GM19328 (cell line): ENCODE measurements around the gene FGGY.
"Not testable (repeated sequence)": the region's sequence is repeated elsewhere in the genome, so short reads cannot be mapped to it uniquely, and the experiment has no call there.

Experiments
- ATAC-seq: cut with Tn5 transposase; IDR thresholded peaks from one replicate; pipeline ENCODE4 v1.9.1; 2021; ENCODE audit warnings: mild to moderate bottlenecking, moderate library complexity; ENCODE audit not compliant: unreplicated experiment

FGGY gene

GRCh38 chr1:59288046-59288445 lies 8.8 kb upstream of the FGGY start:
- no peak for ATAC-seq

DNA sequence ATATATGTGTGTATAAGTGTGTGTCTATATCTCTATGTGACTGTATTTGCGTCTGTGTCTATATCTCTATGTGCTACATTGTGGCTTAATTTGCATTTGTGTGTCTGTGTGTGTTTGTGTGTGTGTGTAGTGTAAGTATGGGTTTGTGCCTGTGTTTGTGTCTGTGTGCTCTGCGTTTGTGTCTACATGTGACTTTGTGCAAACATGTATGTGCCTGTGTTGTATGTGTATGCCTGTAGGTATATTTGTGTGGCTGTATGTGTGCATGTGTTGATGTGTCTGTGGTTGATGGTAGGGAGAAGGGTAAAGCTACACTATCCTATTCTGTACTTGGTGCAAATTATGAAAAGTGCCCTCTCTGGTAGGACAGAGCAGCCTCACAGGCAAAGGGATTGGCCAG lies 7.3 kb upstream of the FGGY start:
- no peak for ATAC-seq

- ATAC-seq = peak; percentile 88
Measured at GRCh38 chr1:59290193-59290949, 6.5 kb upstream of the FGGY start.

GRCh38 chr1:59291561-59291960 lies 5.3 kb upstream of the FGGY start:
- ATAC-seq = no peak

GRCh38 chr1:59292562-59292961 lies 4.3 kb upstream of the FGGY start:
- ATAC-seq = no peak

- no peak for ATAC-seq
Measured at GRCh38 chr1:59293206-59293605, 3.7 kb upstream of the FGGY start.

DNA sequence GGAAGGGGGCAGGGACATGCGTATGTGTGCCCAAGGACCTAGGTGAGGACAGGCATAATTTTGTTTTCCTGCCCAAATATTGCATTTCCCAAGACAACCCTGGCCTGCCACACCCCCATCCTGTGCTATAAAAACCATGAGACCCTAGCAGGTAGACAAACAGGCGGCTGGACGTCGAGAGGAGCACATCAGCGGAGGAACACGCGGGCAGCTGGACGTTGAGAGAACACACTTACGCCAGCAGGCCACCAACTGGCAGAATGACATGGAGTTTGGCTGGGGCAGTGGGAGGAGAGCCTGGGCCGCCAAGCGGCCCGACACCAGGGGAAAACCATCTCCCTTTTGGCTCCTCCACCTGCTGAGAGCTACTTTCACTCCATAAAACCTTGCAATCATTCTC lies 3.0 kb upstream of the FGGY start:
- ATAC-seq = no peak

DNA sequence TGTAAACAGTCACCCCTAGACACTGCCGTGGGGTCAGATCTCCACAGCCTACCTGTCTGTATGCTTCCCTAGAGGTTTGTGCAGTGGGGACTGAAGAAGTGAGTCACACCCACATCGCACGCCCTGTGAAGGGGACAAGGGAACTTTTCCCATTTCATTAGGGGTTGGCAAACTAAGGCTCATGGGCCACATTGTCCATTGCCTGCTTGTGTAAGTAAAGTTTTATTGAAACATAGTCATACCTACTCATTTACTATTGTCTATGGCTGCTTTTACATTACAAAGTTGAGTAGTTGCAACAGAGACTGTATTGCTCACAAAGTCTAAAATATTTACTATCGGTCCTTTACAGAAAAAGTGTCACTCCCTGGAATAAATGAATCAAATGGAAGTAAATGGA lies 2.5 kb upstream of the FGGY start:
- no peak for ATAC-seq

- ATAC-seq = no peak
Measured at GRCh38 chr1:59295618-59296017, 1.3 kb upstream of the FGGY start.

DNA sequence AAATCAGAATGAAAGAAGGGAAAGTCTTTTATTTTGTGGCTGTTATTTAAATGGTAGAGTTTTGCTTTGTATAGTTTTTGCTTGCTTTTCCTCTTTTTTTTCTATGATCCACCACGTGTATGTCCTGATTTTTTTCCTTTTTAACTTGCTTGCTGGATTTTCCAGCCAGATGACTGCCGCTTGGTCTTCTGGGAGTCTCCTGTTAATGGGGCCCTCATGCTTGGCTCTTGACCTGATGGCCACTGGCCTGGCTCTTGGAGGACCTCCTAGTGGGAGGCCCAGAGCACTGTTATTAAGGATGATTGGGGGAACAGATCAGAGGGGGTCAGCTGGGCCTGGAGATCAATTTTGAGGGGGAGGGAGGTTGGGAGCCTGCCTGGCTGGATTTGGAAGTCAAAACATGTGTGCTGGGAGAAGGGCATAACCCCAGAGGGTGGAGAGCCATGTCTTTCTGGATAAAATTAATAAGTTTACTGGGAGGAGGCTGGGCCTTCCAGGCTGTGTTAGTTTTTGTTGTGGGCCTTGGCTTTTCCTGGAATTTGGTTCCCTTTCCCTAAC lies 1.2 kb downstream of the FGGY start:
- ATAC-seq = no peak

- ATAC-seq = no peak
Measured at GRCh38 chr1:59298710-59299346, 1.9 kb downstream of the FGGY start.

DNA sequence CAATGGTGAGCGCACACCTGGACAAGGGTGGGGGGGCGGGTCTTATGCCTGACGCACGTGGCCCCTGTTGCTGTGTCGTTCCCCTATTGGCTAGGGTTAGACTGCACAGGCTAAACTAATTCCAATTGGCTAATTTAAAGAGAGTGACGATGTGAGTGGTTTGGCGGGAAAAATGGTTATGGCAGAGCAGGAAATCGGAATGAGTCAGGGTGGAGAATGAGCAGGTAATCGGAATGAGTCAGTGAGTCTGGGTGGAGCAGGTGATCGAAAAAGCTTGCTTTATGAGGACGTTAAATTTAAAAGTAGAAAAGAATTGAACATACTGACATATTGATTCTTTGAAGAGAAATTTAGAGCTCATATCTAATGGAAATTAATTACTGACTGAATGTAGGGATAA lies 2.8 kb downstream of the FGGY start:
- ATAC-seq = not testable (repeated sequence)

DNA sequence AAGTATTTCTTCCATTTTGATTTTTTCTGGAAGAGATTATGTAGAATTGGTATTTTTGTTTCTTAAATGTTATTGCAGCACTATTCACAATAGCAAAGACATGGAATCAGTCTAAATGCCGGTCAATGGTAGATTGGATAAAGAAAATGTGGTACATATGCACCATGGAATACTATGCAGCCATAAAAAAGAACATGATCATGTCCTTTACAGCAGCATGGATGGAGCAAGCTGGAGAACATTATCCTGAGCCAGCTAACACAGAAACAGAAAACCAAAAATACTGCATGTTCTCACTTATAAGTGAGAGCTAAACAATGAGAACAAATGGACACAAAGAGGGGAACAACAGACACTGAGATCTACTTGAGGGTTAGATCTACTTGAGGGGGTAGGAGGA lies 5.4 kb downstream of the FGGY start:
- ATAC-seq = no peak

DNA sequence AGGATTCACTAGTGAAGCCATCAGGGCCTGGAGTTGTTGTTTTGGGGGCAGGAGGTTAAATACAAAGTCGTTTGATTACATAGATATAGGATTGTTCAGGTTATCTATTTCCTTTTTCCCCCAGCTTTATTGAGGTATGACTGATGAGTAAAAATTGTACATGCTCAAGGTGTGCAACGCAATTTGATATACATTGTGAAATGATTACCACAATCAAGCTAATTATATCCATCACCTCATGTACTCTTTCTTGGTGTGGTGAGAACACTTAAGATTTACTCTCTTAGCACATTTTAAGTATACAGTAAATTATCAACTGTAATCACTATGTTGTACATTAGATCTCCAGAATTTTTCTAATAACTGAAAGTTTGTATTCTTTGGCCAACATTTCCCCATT lies 6.0 kb downstream of the FGGY start:
- no peak for ATAC-seq

DNA sequence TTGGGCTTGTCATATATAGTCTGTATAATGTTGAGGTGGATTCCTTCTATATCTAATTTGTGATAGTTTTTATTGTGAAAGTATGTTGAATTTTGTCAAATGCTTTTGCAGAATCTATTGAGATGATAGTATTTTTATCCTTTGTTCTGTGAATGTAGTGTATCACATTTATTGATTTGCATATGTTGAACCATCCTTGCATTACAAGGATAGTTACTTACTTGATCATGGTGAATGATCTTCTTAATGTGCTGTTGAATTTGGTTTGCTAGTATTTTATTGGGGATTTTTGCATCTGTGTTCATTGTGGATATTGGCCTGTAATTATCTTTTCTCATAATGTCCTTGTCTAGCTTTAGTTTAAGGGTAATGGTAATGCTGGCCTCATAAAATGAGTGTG lies 8.3 kb downstream of the FGGY start:
- ATAC-seq = no peak

- ATAC-seq = no peak
Measured at GRCh38 chr1:59307591-59307990, 10.7 kb downstream of the FGGY start.

DNA sequence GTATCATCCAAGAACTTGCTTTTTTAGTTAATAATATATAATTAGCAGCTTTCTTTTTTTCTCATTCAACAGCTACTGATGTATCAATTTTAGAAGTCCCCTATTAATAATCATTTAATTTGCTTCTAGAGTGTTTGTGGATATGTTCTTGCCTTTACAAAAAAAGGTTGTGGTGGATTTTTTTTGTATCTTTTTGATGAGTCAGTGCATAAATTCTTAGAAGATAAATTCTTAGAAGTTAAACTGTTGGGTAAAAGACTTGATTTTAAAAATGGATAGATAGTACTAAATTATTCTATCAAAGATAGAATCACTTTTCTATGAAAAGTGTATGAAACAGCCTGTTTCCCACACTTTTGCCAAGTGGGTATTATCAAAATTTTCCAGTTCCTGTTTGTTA lies 11.9 kb downstream of the FGGY start:
- no peak for ATAC-seq

DNA sequence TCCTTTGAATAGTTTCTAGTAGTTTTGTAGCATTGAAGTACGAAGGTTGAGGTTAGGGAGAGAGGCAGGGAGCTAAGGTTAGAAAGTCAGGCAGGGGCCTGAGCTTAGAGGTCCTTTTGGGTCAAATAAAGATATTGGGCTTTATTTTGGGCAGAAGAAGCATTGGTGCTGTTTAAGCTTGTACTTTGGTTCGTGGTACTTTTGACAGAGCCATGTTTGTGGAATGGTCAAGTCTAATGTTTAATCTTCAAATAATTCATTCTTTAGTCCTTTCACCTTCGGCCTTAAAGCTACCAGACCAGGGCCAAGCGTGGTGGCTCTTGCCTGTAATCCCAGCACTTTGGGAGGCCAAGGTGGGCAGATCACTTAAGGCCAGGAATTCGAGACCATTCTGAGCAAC lies 12.5 kb downstream of the FGGY start:
- ATAC-seq = no peak

DNA sequence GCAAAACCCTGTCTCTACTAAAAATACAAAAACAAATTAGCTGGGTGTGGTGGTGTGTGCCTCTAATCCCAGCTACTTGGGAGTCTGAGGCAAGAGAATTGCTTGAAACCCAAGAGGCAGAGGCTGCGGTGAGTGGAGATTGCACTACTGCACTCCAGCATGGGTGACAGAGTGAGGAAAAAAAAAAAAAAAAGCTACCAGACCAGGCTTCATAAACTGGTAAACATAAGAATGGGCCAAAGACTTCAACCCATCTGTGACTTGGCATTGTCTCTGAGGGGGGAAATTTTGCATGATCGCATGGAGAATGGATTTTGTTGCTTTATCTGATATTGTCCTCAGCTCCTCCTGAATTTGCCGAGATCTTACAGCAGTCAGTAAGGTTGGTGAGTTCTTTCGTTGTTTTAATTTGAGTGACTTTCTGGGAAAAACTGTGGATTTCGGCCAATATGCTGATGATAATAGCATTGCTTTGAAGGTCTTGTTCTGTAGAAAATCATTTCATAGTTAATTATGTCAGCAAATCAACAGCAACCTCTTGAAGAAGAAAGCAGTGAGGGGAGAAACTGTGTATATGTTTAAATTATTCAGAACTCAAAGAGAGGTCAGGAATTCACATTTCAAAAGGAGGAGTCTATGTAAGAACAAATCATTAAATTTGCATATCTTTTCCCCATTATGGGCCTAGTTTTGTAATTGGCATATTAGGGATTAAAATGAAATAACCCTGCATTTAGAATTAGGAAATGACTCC lies 13.1 kb downstream of the FGGY start:
- ATAC-seq = no peak

- ATAC-seq = no peak
Measured at GRCh38 chr1:59310549-59311250, 13.8 kb downstream of the FGGY start.
